Stomach smooth muscle (tissue), 2 donors: Measurements from ENCODE around the gene SRGAP2C.
A peak's percentile ranks its signal among the peaks of the same experiment; 100 is the strongest.
"Not testable (repeated sequence)": the region's sequence is repeated elsewhere in the genome, so short reads cannot be mapped to it uniquely, and the experiment has no call there.

Experiments
- H3K27ac ChIP-seq: one replicate; pipeline ENCODE4 v1.7.0; 2013; ENCODE audit warnings: mild to moderate bottlenecking, low read length, inconsistent platforms
- H3K27me3 ChIP-seq, 2 donors: one replicate each; pipeline ENCODE4 v1.7.0; 2013; ENCODE audit warnings: low read length in 2 of 2; ENCODE audit not compliant: insufficient read depth in 2 of 2, control insufficient read depth in 1 of 2
- H3K36me3 ChIP-seq, 2 donors: one replicate each; pipeline ENCODE4 v1.7.0; 2013; ENCODE audit warnings: low read length in 2 of 2; ENCODE audit not compliant: control insufficient read depth in 2 of 2, insufficient read depth in 2 of 2
- H3K4me1 ChIP-seq: one replicate; pipeline ENCODE4 v1.7.0; 2013; ENCODE audit warnings: low read length; ENCODE audit not compliant: control insufficient read depth, insufficient read depth
- H3K4me3 ChIP-seq, 2 donors: one replicate each; pipeline ENCODE4 v1.7.0; 2013; ENCODE audit warnings: low read length in 2 of 2
- H3K9ac ChIP-seq, 2 donors: one replicate each; pipeline ENCODE4 v1.7.0; 2013; ENCODE audit warnings: low read length in 2 of 2, mild to moderate bottlenecking in 1 of 2
- H3K9me3 ChIP-seq, 2 donors: one replicate each; pipeline ENCODE4 v1.7.0; 2013; ENCODE audit warnings: low read length in 2 of 2; ENCODE audit not compliant: control insufficient read depth in 2 of 2
- donor health status: healthy.
- donor health status: Pancreatic carcinoma.

The SRGAP2C gene

DNA sequence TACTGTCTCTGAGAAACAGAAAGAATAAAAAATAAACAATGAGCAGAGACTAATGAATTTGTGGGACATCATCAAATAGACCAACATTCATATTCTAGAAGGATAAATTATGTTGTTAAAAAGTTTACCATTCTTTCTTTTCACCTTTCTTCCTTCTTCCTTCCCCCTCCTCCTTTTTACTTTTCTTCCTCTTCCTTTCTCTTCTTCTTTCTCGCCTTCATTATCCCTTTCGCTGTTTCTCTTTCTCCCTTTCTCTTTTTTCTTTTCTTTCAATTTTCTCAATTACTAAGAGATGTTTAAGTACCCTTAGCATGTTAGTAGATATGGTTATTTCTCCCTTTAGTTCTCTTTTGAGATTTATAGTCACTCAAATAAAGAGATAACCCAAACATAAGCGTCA, 207.4 kb downstream of the SRGAP2C start:
- not testable (repeated sequence) for H3K9me3 ChIP-seq, H3K27me3 ChIP-seq, H3K36me3 ChIP-seq

GRCh38 chr1:121395718-121396201, 211.0 kb downstream of the SRGAP2C start:
- not testable (repeated sequence) for H3K4me3 ChIP-seq, H3K36me3 ChIP-seq, H3K27ac ChIP-seq, H3K27me3 ChIP-seq, H3K4me1 ChIP-seq, H3K9ac ChIP-seq, H3K9me3 ChIP-seq

More for the DNA sequence above, 207.4 kb downstream of the SRGAP2C start:
- not testable (repeated sequence) for H3K4me3 ChIP-seq, H3K9ac ChIP-seq, H3K27ac ChIP-seq, H3K4me1 ChIP-seq

DNA sequence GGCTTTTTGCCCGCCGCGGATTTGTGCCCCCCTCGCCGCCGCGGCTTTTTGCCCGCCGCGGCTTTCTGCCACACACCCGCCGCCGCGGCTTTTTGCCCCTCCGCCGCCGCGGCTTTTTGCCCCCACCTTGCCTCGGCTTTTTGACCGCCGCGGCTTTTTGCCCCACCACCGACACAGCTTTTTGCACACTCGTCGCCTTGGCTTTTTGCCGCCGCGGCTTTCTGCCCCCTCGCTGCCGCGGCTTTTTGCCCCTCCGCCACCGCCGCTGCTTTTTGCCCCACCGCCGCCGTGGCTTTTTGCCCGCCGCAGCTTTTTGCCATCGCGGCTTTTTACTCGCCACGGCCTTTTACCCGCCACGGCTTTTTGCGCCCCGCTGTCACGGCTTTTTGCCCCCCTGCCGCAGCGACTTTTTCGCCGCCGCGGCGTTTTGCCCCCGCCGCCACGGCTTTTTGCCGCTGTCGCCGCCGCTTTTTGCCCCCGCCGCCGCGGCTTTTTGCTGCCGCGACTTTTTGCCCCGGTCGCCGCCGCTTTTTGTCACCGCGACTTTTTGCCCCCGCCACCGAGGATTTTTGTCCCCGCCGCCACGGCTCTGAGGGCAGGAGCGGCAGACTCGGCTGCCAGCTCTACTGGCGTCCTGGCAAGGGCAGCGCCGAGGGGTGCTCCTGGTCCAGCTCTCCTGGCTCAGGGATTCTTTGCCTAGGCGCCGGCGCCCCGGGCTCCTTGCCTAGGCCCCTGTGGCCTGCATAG, 211.7 kb downstream of the SRGAP2C start:
- not testable (repeated sequence) for H3K27me3 ChIP-seq, H3K36me3 ChIP-seq, H3K9ac ChIP-seq, H3K27ac ChIP-seq, H3K4me1 ChIP-seq, H3K9me3 ChIP-seq
- H3K4me3 ChIP-seq, result peak overlapping the region in 1 of 2 donors; percentile 70

GRCh38 chr1:121397101-121397500, 212.3 kb downstream of the SRGAP2C start:
- not testable (repeated sequence) for H3K9ac ChIP-seq, H3K4me1 ChIP-seq, H3K36me3 ChIP-seq, H3K9me3 ChIP-seq, H3K27me3 ChIP-seq, H3K27ac ChIP-seq
- peak overlapping the region in 1 of 2 donors; percentile 70 for H3K4me3 ChIP-seq

DNA sequence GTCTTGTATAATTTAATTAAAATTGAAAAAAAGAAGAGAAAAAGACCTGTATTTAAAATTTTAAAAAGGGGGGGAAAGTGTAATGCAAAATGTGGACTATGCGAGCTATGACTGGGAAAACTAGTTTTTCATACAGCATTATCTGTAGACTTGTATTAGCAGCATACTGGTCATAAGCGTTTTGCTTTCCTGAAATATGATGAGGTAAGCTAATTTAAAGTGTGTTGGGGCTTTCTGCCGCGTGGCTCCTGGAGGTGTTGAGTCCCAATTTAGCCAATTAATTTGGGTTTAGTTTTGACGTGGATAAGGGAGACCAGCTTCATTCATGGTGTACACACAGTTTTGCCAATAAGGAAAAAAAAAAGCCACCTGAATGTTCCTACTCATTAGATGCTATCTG, 214.4 kb downstream of the SRGAP2C start:
- H3K4me1 ChIP-seq, H3K27me3 ChIP-seq, H3K9ac ChIP-seq, H3K36me3 ChIP-seq, H3K9me3 ChIP-seq, H3K27ac ChIP-seq, H3K4me3 ChIP-seq: not testable (repeated sequence)

GRCh38 chr1:121400108-121400507, 215.3 kb downstream of the SRGAP2C start:
- not testable (repeated sequence) for H3K36me3 ChIP-seq, H3K4me1 ChIP-seq, H3K27ac ChIP-seq, H3K9ac ChIP-seq, H3K27me3 ChIP-seq, H3K9me3 ChIP-seq, H3K4me3 ChIP-seq

- H3K27me3 ChIP-seq, H3K4me1 ChIP-seq, H3K9me3 ChIP-seq: not testable (repeated sequence)
These were observed 216.0 kb downstream of the SRGAP2C start for GRCh38 chr1:121400541-121401310.

GRCh38 chr1:121401375-121401955, 216.7 kb downstream of the SRGAP2C start:
- H3K36me3 ChIP-seq, H3K27me3 ChIP-seq, H3K9ac ChIP-seq, H3K27ac ChIP-seq, H3K4me1 ChIP-seq, H3K9me3 ChIP-seq, H3K4me3 ChIP-seq: not testable (repeated sequence)

More at GRCh38 chr1:121400541-121401310, 216.0 kb downstream of the SRGAP2C start:
- not testable (repeated sequence) for H3K36me3 ChIP-seq, H3K27ac ChIP-seq, H3K9ac ChIP-seq, H3K4me3 ChIP-seq

- not testable (repeated sequence) for H3K9ac ChIP-seq, H3K36me3 ChIP-seq, H3K4me3 ChIP-seq, H3K27me3 ChIP-seq, H3K9me3 ChIP-seq, H3K4me1 ChIP-seq, H3K27ac ChIP-seq
These were observed 218.5 kb downstream of the SRGAP2C start for GRCh38 chr1:121403254-121403653.

- Histone ChIP-seq H3K27me3 (no peaks in the 10 kb centered on the region), H3K36me3 (no peaks in the 10 kb centered on the region), H3K9me3 (no peaks in the 10 kb centered on the region), H3K9ac (no peak overlapping the region), H3K4me1 (no peaks in the 10 kb centered on the region), H3K4me3 (no peak overlapping the region), H3K27ac (no peak overlapping the region)
These were observed 223.6 kb downstream of the SRGAP2C start for GRCh38 chr1:121408354-121408753.

DNA sequence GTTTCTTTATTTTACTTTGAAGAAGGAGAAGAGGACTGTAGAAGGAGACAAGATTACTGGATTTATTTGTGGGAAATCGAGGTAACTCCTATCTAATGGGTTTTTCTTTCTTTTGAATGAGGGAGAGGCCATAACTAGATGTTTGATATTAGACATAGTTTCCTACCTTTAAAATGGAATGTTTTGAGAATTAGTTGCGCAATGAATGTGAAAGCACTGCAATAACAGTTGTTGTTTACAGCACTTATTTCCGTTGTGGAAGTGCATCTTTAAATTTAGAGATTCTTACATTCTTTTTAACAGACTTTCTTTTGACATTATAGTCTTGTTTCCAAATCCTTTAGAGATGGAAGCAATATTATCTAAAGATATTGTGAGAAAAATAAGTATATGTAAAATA, 229.0 kb downstream of the SRGAP2C start:
- Histone ChIP-seq H3K4me1 (no peaks in the 10 kb centered on the region), H3K27me3 (no peaks in the 10 kb centered on the region), H3K4me3 (no peak overlapping the region), H3K36me3 (no peaks in the 10 kb centered on the region), H3K9me3 (no peaks in the 10 kb centered on the region), H3K27ac (no peak overlapping the region), H3K9ac (no peak overlapping the region)
